ENCODE results near the gene CMIP. TPM values are rescaled to one million over a fixed set of nuclear protein-coding genes. Genes with fewer than 3 reads are reported as not detected.

CMIP gene
- total RNA-seq, 4 donors from 2014 or later: 14.5 to 24.6 (median 21.0) TPM

DNA sequence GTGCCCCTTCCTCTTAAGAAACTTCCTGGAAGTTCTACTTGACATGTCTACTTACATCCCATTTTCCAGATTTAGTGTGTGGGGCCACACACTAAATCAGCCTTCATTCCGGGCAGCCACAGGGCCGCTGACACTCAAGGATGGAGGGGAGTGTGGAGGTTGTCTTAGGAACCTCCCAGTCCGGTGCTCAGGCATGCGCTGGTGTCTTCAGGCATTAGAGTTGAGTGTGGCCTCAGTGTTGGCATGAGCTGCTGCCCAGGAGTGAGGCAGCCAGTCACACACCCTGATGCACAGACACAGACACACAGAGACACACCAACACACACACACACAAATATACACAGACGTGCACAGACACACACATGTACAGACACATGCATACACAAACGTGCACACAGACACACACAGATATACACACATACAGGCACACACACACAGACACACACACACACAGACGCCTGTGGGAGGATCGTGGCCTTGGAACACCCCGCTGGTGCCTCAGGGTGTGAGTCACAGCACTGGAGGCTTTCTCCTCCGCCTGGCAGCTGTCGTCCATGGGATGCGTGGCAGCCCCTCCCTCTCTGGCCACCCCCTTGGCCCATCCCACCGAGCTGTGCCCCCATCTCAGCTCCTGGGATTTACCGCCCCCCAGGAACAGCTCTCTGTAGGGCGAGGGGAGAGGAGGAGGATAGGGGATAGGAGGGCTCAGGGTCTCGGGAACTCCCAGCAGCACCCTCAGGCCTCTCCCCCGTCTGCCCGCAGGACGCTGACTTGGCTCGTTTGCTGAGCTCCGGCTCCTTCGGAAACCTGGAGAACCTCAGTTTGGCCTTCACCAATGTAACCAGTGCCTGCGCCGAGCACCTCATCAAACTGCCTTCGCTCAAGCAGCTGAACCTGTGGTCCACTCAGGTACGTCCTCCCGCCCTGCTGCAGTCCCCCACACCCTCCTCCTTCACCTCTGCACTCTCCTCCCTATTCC lies 258.9 kb downstream of the CMIP start:
- intact Hi-C loops (cut with DNase I): no loop called here

DNA sequence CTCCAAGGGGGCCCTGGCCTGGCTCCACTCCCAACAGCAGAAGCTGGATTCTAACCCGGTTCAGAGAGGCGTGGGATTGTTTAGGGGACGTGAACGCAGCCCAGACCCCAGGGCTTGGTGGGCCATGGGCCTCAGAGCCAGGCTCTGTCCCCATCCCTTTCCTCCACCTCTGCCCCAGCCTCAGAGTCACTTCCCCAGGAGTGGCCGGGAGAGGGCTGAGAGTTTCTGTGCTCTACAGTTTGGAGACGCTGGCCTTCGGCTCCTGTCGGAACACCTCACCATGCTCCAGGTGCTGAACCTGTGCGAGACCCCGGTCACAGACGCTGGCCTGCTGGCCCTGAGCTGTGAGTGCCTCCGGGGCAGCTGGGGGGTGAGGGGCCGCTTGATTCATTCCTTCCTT lies 260.7 kb downstream of the CMIP start:
- no peak for DNase-seq (ENCODE audit: extremely low spot score)
- TF ChIP-seq POLR2AphosphoS5 (IDR thresholded peaks at IDR 0.05): no peak
- no peak for TF ChIP-seq EP300 (IDR thresholded peaks at IDR 0.05)
- TF ChIP-seq POLR2A (IDR thresholded peaks at IDR 0.05; ENCODE audit: low read depth): no peak
- TF ChIP-seq, protein P1, sequence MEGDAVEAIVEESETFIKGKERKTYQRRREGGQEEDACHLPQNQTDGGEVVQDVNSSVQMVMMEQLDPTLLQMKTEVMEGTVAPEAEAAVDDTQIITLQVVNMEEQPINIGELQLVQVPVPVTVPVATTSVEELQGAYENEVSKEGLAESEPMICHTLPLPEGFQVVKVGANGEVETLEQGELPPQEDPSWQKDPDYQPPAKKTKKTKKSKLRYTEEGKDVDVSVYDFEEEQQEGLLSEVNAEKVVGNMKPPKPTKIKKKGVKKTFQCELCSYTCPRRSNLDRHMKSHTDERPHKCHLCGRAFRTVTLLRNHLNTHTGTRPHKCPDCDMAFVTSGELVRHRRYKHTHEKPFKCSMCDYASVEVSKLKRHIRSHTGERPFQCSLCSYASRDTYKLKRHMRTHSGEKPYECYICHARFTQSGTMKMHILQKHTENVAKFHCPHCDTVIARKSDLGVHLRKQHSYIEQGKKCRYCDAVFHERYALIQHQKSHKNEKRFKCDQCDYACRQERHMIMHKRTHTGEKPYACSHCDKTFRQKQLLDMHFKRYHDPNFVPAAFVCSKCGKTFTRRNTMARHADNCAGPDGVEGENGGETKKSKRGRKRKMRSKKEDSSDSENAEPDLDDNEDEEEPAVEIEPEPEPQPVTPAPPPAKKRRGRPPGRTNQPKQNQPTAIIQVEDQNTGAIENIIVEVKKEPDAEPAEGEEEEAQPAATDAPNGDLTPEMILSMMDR (IDR thresholded peaks at IDR 0.05): no peak
- 99% methylated on average over 11 of the region's 13 CpGs for WGBS
- peaks cover 24 to 92% (median 86%) of the 10 kb centered on the region in 4 donors for H3K36me3 ChIP-seq
- H3K27me3 ChIP-seq: no peaks in the 10 kb centered on the region
- intact Hi-C loops (cut with DNase I): no loop called here
- H3K27ac ChIP-seq (replicated peaks in 1 of 4): no peak overlapping the region
- H3K4me3 ChIP-seq: no peak overlapping the region
- H3K9me3 ChIP-seq: no peaks in the 10 kb centered on the region
- peaks cover 0 to 24% (median 20%) of the 10 kb centered on the region in 4 donors for H3K4me1 ChIP-seq

More for the DNA sequence above, 258.9 kb downstream of the CMIP start:
- H3K27me3 ChIP-seq: no peaks in the 10 kb centered on the region
- H3K36me3 ChIP-seq: peaks cover 17 to 95% (median 84%) of the 10 kb centered on the region in 4 donors
- H3K4me1 ChIP-seq: peaks cover 0 to 21% (median 17%) of the 10 kb centered on the region in 4 donors
- DNase-seq (ENCODE audit: extremely low spot score): no peak
- 82% methylated on average over 27 of the region's 27 CpGs for WGBS
- H3K4me3 ChIP-seq: no peak overlapping the region
- no peak overlapping the region for H3K27ac ChIP-seq (replicated peaks in 1 of 4)
- TF ChIP-seq, protein P1 (IDR thresholded peaks at IDR 0.05): no peak
- TF ChIP-seq EP300 (IDR thresholded peaks at IDR 0.05) (no peak), POLR2AphosphoS5 (IDR thresholded peaks at IDR 0.05) (no peak), POLR2A (IDR thresholded peaks at IDR 0.05; ENCODE audit: low read depth) (no peak)
- no peaks in the 10 kb centered on the region for H3K9me3 ChIP-seq

DNA sequence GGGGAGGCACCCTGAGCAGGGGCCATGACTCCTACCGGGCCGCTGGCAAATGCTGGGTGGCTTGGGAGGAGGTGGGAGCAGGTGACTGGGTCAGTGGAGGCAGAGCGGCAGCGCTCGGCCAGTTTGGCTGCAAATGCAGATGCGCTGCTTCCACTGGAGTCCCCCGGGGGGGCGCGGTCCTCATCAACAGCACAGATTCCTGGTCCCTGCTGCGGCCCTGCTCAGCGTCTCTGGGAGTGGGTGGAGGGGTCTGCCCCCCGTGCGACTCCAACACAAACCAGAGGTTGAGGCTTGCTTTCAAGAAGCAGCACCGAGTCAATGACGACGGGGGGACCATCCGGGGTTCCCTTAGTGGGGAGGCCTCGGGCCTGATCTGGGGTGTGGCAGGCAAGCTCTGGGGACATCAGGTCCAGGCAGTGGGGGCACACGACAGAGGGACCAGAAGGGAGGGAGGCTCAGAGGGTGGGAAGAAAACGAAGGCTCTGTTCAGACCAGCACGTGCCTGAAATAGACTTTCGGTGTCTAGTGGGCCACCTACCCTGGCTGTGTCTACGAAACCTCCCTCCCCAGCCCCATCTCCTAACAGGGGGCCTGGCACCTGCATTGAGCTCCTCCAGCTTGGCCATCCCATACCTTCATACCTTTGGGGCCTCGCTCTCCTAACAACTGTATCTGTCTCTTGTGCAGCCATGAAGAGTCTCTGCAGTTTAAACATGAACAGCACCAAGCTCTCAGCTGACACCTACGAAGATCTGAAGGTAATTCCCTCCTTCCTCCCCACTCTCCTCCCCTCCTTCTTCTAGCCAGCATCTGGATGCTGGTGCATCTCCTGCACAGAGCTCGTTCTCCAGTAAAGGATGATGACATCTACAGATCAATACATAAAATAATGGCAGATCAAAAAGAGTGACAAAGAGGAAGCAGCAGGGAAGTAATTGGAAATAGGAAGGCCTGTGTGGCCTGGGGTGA lies 262.0 kb downstream of the CMIP start:
- DNase-seq (ENCODE audit: extremely low spot score): no peak
- no peak overlapping the region for H3K4me3 ChIP-seq
- WGBS: 89% methylated on average over 21 of the region's 26 CpGs
- H3K4me1 ChIP-seq: peaks cover 0 to 33% (median 32%) of the 10 kb centered on the region in 4 donors
- intact Hi-C loops (cut with DNase I): no loop called here
- TF ChIP-seq EP300 (IDR thresholded peaks at IDR 0.05) (no peak), POLR2AphosphoS5 (IDR thresholded peaks at IDR 0.05) (no peak), POLR2A (IDR thresholded peaks at IDR 0.05; ENCODE audit: low read depth) (no peak)
- TF ChIP-seq, protein P1 (IDR thresholded peaks at IDR 0.05): no peak
- H3K27me3 ChIP-seq: no peaks in the 10 kb centered on the region
- peak overlapping the region in 3 of 4 donors; percentile 44 to 69 (median 57) for H3K27ac ChIP-seq (replicated peaks in 1 of 4)
- no peaks in the 10 kb centered on the region for H3K9me3 ChIP-seq
- peaks cover 24 to 84% (median 73%) of the 10 kb centered on the region in 4 donors for H3K36me3 ChIP-seq

DNA sequence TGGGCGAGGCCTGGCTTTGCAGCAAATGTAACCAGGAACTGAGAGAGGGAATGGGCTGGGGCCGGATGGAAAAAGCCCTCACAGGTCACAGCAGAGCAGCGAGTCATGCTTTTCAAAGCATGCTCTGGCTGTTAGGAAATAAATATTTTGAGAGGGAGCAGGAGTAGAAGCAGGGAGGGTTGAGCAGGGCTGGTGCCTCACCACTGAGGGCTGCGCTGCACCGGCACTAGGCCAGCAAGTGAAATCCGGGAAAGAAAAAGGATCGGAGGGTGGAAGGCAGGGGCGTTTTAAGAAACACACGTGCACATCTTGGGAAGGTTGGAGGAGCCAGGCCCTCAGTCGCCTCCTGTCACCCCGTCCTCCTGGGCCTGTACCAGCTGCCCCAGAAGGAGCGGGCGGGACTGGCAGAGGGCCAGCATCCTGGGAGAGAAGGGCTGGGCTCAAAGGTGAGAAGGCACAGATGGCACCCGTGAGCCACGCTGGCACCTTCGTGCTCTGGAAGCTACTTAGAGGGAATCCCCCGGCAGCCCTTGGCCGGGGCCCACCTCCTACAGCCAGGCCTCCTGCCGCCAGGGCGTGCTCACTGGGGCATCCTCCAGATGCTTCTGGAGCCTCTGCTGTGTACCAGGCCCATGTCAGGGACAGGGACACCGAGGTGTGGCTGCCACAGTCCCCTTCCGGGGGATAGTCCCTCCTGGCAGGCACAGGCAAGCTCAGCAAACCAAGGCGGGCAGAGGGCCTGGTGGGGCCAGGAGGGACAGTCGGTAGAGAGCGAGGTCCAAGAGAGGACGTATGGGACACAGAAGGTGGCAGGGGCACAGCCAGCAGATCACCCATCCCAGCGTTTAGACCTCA lies 263.0 kb downstream of the CMIP start:
- intact Hi-C loops (cut with DNase I): no loop called here
- TF ChIP-seq EP300 (IDR thresholded peaks at IDR 0.05) (no peak), POLR2AphosphoS5 (IDR thresholded peaks at IDR 0.05) (no peak), POLR2A (IDR thresholded peaks at IDR 0.05; ENCODE audit: low read depth) (no peak)
- TF ChIP-seq, protein P1 (IDR thresholded peaks at IDR 0.05): no peak
- 76% methylated on average over 22 of the region's 27 CpGs for WGBS
- no peak overlapping the region for H3K4me3 ChIP-seq
- peaks cover 0 to 40% (median 37%) of the 10 kb centered on the region in 4 donors for H3K4me1 ChIP-seq
- H3K27ac ChIP-seq (replicated peaks in 1 of 4): peak overlapping the region in 3 of 4 donors; percentile 44 to 69 (median 57)
- no peaks in the 10 kb centered on the region for H3K9me3 ChIP-seq
- peaks cover 24 to 74% (median 63%) of the 10 kb centered on the region in 4 donors for H3K36me3 ChIP-seq
- no peaks in the 10 kb centered on the region for H3K27me3 ChIP-seq
- DNase-seq (ENCODE audit: extremely low spot score): no peak

Measured in esophagus muscularis mucosa (tissue), 4 donors.